Measurements from ENCODE around the gene CYSRT1.

- TF ChIP-seq ELF4 (IDR thresholded peaks at IDR 0.05) (no peak), L3MBTL2 (conservative IDR thresholded peaks at IDR 0.05) (no peak), ARNT (IDR thresholded peaks at IDR 0.05) (no peak), SP1 (IDR thresholded peaks at IDR 0.05) (no peak), FOXM1 (IDR thresholded peaks at IDR 0.05; ENCODE audit: borderline replicate concordance) (no peak), TARDBP (IDR thresholded peaks at IDR 0.05) (no peak), PKNOX1 (IDR thresholded peaks at IDR 0.05) (no peak), FOXK2 (IDR thresholded peaks at IDR 0.05) (no peak), ZNF384 (IDR thresholded peaks at IDR 0.05) (no peak), LEF1 (IDR thresholded peaks at IDR 0.05; ENCODE audit: borderline replicate concordance) (no peak), BHLHE40 (IDR thresholded peaks at IDR 0.05; ENCODE audit: borderline replicate concordance) (no peak)
These were observed 22.4 kb downstream of the CYSRT1 start for GRCh38 chr9:137247135-137247915.

All from HEK293T (cell line).